Mucosa of descending colon (tissue), 3 donors: Measurements from ENCODE around the gene CCDC180. TPM values are rescaled to one million over a fixed set of nuclear protein-coding genes. Genes with fewer than 3 reads are reported as not detected.
A peak's percentile ranks its signal among the peaks of the same experiment; 100 is the strongest.

ENCODE experiments used
- ATAC-seq: fragments of 200-7000 bp; cut with Tn5 transposase; one replicate; pipeline ENCODE4 v1.9.1; 2020; ENCODE audit warnings: mild to moderate bottlenecking, moderate library complexity
- DNase-seq, 3 donors: peaks; one replicate each; pipeline ENCODE4 v3.0.0-alpha.2; 2020
- H3K36me3 ChIP-seq: fragments of 200-600 bp; one replicate; pipeline ENCODE4 v1.8.0; 2021; ENCODE audit warnings: low read depth, mild to moderate bottlenecking
- H3K4me1 ChIP-seq: fragments of 200-600 bp; one replicate; pipeline ENCODE4 v1.8.0; 2021; ENCODE audit warnings: low read depth, mild to moderate bottlenecking
- H3K4me3 ChIP-seq: fragments of 200-600 bp; one replicate; pipeline ENCODE4 v1.8.0; 2021; ENCODE audit warnings: mild to moderate bottlenecking
- H3K9me3 ChIP-seq: fragments of 200-600 bp; one replicate; pipeline ENCODE4 v1.8.0; 2021; ENCODE audit warnings: mild to moderate bottlenecking
- CTCF ChIP-seq: fragments of 200-600 bp; IDR thresholded peaks from one replicate; pipeline ENCODE4 v1.8.0; 2022; ENCODE audit warnings: antibody characterized with exemption, mild to moderate bottlenecking
- intact Hi-C, 2 donors: fragments of 100-400 bp; cut with DNase I in 1 of 2; cut with micrococcal nuclease in 1 of 2; formaldehyde crosslinking; loops; one replicate each; pipeline versions ENCODE4 v1.11.0 to v1.11.1; 2022; cut with DNase I, micrococcal nuclease
- total RNA-seq, 3 donors: library from RNA; stranded (reverse); fragmentation: NEBNext Ultra II Directional in 2 of 3; extraction: Animal tissue kit (Norgen Biotek cat#: 25700) in 2 of 3; gene quantifications; one replicate each; pipeline versions ENCODE4 v1.2.1 to v1.2.4, GENCODE V29; 2021 to 2023
- donor health status: DM: no; HTN: no; CAD: no; lungs with moderate emphysema.
- donor health status: DM: no; HTN: no; CAD: no.
- donor health status: DM: no; HTN: yes; CAD: no.

Gene CCDC180
- total RNA-seq, 3 donors from 2014 or later, result 5.0 to 5.6 (median 5.1) TPM

GRCh38 chr9:97280755-97281330, 26.6 kb upstream of the CCDC180 start:
- Histone ChIP-seq H3K4me3 (no peak overlapping the region), H3K36me3 (peaks cover 4% of the 10 kb centered on the region), H3K9me3 (peaks cover 6% of the 10 kb centered on the region), H3K4me1 (no peaks in the 10 kb centered on the region)
- no peak for ATAC-seq
- no peak for DNase-seq
- intact Hi-C loops, result no loop called here
- TF ChIP-seq CTCF, result no peak

GRCh38 chr9:97283768-97284167, 23.7 kb upstream of the CCDC180 start:
- ATAC-seq (no peak), DNase-seq (no peak)
- Histone ChIP-seq H3K9me3 (peaks cover 6% of the 10 kb centered on the region), H3K4me1 (no peaks in the 10 kb centered on the region), H3K4me3 (no peak overlapping the region), H3K36me3 (no peaks in the 10 kb centered on the region)
- TF ChIP-seq CTCF, result no peak
- intact Hi-C loops, result no loop called here

- no peaks in the 10 kb centered on the region for H3K4me1 ChIP-seq
- no peaks in the 10 kb centered on the region for H3K36me3 ChIP-seq
- H3K9me3 ChIP-seq, result peaks cover 6% of the 10 kb centered on the region
- H3K4me3 ChIP-seq, result no peak overlapping the region
- TF ChIP-seq CTCF, result no peak
- intact Hi-C loops, result no loop called here
- no peak for ATAC-seq
- DNase-seq, result no peak
These were observed 22.7 kb upstream of the CCDC180 start for GRCh38 chr9:97284798-97285197.

- Histone ChIP-seq H3K4me1 (no peaks in the 10 kb centered on the region), H3K4me3 (no peak overlapping the region), H3K36me3 (no peaks in the 10 kb centered on the region), H3K9me3 (no peaks in the 10 kb centered on the region)
- ATAC-seq (no peak), DNase-seq (no peak)
- no peak for TF ChIP-seq CTCF
- intact Hi-C loops, result no loop called here
These were observed 15.3 kb upstream of the CCDC180 start for GRCh38 chr9:97292200-97292599.

GRCh38 chr9:97293207-97293721, 14.2 kb upstream of the CCDC180 start:
- no peak overlapping the region for H3K4me3 ChIP-seq
- H3K4me1 ChIP-seq, result no peaks in the 10 kb centered on the region
- peaks cover 10% of the 10 kb centered on the region for H3K9me3 ChIP-seq
- intact Hi-C loops, result no loop called here
- no peak for ATAC-seq
- peak in 1 of 3 donors; percentile 9 for DNase-seq
- no peaks in the 10 kb centered on the region for H3K36me3 ChIP-seq
- TF ChIP-seq CTCF, result no peak

- no peak overlapping the region for H3K4me3 ChIP-seq
- no peak for DNase-seq
- TF ChIP-seq CTCF, result no peak
- no peak for ATAC-seq
- H3K4me1 ChIP-seq, result no peaks in the 10 kb centered on the region
- intact Hi-C loops, result no loop called here
- H3K36me3 ChIP-seq, result no peaks in the 10 kb centered on the region
- peaks cover 12% of the 10 kb centered on the region for H3K9me3 ChIP-seq
These were observed 13.6 kb upstream of the CCDC180 start for GRCh38 chr9:97293818-97294217.
